HG02571 (cell line): ENCODE results near the gene RAB29.

Experiments
- ATAC-seq: cut with Tn5 transposase; IDR thresholded peaks from one replicate; pipeline ENCODE4 v1.9.1; 2021; ENCODE audit warnings: mild to moderate bottlenecking, moderate library complexity; ENCODE audit not compliant: unreplicated experiment

The RAB29 gene

DNA sequence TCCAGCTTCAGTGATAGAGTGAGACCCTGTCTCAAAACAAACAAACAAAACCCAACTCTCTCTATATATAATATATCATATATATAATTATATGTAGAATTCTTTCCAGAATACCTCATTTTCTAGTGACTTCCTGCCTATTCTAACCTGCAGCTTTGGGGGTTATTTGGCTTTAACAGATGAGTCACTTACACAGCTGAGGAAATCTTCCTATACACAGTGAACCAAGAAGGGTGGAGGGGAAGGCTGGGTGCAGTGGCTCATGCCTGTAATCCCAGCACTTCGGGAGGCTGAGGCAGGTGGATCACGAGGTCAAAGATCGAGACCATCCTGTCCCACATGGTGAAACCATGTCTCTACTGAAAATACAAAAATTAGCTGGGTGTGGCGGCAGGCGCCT, 9.2 kb downstream of the RAB29 start:
- no peak for ATAC-seq

DNA sequence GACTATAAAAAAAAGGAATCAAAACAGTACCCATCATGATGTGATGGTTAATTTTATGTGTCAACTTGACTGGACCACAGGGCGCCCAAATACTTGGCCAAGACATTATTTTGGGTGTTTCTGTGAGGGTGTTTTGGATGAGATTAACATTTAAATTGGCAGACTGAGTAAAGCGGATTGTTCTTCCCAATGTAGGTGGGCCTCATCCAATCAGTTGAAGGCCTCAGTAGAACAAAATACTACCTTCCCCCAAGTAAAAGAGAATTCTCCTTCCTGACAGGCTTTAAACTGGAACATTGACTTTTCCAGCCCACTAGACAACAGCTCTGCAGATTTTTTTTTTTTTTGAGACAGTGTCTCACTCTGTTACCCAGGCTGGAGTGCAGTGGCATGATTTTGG, 10.7 kb downstream of the RAB29 start:
- ATAC-seq, result no peak

DNA sequence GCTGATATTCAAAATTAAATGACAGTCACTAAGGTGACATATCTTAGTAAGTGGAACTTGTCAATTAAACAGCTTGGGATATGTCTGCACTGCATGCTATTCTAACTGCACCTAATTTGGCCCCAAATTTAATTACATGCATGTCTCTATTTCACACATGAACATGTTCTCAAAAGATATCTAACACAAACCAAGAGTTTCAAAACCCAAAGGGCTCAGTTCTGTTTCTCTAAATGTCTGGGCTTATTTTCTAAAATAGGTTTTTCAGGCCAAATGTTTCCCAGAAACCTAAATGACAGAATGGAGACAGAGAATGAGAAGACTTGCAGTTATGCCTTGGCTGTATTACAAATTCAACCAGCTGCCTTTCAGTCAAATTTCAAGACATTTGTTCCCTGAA, 11.3 kb downstream of the RAB29 start:
- no peak for ATAC-seq

DNA sequence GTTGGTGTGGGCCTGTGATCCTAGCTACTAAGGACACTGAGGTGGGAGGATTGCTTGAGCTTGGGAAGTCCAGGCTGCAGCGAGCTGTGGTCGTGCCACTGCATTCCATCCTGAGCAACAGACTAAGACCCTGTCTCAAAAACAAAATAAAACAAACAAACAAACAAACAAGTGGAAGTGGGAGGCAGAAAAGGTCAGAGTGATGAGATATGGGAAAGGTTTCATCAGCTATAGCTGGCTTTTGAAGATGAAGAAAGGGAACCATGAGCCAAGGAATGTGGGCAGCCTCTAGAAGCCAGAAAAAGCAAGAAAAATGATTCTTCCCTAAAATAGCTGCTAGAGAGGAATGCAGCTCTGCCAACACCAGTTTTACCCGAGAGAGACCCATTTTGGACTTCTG, 14.7 kb downstream of the RAB29 start:
- no peak for ATAC-seq

DNA sequence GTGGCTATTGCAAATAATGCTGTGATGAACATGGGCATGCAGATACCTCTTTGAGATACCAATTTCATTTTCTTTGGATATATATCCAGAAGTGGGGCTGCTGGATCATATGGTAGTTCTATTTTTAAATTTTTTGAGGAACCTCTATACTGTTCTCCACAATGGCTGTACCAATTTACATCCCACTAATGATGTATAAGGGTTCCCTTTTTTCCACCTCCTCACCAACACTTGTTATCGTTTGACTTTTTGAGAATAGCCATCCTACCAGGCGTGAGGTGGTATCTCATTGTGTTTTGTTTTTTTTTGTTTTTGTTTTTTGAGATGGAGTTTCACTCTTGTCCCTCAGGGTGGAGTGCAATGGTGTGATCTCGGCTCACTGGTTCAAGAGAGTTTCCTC, 18.7 kb downstream of the RAB29 start:
- ATAC-seq, result no peak

DNA sequence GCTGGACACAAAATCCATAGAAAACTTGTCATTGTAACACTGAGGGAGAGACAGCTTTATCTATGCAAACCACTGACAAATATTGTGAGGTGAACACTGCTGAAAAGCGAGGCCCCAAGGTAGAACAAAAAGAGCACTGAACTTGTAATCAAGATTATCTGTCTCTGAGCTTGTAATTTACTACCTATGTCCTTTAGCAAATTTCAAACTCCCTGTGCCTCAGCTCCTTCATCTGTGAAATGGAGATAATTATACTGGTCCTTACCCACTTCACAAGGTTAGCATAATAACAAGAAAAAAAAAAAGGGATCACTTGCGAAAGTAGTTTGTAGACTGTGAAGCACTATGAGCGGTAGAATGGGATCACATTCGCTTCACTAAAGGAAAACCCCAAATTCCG, 20.4 kb downstream of the RAB29 start:
- no peak for ATAC-seq

DNA sequence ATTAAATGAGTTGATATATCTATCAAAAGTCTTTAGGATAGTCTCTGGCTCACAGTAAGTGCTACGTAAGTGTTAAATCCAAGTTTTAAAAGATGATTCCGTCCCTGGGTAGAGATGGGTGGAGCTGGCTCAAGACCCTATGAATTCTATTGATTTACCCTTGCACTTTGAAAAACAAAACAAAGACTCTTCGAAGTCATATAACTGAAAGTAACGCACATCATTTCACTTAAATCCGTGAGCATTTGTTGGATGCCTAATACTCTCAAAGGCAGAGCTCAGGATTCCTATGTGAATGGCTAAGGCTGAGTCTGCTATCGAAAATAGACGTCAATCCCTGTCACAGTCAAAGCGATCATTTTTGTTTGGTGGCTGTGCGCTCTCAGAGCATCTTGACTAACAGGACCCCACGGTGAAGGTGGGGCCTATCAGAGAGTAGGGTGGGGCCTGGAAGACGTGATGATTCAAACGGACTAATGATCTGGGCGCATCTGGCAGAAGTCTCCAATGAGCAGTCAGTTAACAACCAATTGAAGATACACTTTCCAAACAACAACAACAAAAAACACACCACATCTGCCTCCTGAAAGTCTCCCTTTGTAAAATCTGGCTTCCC, 24.1 kb downstream of the RAB29 start:
- no peak for ATAC-seq

DNA sequence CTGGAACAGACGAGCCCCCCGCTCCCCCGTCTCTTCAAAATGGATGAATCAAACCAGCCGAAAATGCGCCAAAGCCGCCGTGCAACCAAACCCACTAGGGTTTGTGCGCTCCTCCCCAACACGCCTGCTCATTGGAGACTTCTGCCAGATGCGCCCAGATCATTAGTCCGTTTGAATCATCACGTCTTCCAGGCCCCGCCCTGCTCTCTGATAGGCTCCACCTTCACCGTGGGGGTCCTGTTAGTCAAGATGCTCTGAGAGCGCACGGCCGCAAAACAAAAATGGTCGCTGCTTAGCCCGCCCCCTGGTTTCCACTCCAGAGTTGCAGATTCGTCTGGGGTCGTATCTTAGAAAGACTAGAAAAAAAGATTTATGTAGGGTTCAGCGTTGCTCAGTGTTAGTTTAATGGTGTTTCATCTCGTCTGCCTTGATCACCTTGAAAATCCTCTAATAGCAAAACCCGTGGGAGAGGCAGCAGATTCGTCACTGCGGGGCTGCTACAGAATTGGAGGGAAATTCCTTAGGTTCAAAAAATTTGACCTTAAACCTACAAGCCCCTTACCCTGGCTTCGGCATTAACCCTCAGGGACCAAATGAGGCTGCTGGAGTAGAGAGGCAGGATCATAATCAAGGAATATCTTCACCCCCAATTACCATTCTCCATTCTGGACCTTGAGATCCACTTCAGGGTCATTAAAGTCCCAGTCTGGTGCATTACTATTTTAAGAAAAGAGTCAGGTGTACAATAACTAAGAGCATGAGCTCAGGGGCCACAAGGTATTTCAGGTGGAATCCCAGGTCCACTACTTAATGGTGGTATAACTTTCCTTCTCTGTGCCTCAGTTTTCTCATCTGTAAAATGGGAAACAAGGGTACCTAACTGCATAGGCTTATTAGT, 24.9 kb downstream of the RAB29 start, which contains the start of gene NUCKS1:
NUCKS1 (minus strand) TSS at position 45 of the 898 bp plus-strand sequence. CDS start 209 bp downstream, outside the sequence.
- ATAC-seq, result peak; percentile 80

DNA sequence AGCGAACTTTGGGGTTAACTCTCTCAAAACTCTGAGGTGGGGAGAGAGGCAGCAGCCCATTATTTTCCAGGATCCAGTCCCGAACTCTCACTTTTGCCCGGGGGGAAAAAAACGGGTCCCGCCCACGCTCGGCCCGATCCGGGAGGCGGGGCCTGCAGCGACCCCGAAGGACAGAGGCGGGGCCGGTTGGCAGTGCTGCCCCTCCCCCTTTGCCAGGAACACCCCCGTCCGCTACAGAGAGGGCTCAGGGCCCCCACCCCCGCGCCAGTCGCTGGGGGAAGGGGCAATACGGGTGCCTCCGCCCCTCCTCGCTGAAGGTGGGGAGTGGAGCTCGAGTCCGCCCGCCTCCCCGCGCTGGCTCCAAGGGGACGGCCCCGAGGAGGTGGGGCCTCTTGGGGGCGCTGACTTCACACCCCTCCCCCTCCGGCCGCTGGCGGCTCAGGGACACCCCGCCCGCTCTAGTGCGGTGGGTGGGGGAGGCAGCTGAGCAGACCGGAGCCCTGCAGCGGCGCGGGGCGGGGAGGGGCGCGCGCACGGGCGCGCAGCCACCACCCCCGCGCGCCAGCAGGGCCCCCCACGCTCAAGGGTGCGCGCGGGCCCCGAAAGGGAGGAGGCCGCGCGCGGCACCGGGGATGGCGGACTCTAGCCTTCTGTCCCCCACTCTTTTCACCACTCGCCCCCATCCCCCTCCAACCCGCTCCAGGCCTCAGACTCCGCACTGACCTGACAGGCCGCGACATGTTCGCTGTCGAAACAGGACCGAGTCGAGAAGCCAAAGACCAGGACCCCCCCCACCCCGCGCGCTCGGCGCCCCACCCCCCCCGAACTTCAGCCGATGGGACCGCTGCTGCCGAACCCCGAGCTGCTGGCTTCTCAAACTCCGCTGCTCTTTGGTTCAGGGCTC, 25.8 kb downstream of the RAB29 start:
- ATAC-seq, result peak; percentile 68

DNA sequence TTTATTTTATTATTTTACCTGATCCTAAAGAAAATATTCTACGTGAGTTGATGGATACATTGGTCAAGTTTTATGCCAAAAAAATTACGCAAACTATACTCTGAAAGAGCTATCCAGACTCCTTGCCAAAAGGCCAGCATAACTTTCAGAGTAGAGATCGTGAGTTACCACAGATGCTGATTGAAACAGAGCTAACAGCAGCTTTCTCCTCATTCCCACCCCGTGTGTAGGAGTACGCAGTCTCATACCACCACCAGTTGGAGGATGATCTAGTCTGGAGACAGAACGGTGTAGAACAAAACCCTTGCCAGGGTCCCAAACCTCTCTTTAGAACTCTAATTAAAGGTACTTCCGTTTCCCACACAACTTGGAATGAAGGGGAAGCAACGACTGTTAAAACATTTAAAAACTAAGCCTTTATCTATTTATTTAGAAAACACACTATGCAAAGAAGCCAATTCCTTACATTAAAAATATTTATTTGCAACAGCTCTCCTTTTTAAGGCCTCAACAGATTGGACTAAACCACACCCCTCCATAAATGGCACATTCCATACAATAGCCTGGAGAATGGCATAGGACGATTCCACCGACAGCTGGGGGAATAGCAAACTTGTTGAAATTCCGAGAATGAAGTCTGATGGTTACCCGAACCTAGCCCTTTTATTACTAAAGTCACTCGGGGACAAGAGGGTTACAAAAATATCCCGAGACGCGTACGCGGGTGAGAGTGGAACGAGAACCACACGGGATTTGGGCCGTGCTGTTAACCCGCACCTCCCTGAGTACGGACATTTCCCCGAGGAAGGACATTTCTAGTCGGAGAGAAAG, 26.7 kb downstream of the RAB29 start:
- ATAC-seq, result peak; percentile 10

DNA sequence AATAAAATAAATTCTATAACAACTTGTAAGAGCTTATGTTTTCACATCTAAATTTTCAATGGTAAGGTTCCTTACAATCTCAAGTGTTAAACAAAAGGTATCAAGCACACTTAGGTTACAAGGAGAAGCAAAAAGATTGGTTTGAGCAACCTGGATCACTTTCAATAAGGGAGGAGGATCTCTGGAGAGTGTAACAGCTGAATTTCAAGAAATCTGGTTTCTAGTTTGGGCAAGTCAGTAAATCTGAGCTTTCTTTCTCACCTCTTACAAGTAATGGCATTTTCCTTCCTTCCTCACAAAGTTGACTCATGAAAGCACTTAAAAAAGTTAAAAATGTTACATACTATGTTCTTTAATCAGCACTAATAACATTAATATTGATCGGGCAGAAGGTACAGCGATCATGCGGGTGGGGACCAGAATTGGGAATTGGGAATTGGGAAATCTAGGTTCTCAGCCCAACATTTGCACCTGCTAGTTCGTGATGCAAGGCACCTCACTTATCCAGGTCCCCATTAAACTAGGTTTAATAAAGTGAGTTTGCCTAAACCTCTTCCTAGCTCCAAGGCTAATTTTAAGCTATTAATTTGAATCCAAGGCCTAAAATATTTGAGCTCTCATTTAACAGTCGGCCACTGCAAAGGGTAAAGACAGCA, 28.4 kb downstream of the RAB29 start:
- ATAC-seq, result no peak

DNA sequence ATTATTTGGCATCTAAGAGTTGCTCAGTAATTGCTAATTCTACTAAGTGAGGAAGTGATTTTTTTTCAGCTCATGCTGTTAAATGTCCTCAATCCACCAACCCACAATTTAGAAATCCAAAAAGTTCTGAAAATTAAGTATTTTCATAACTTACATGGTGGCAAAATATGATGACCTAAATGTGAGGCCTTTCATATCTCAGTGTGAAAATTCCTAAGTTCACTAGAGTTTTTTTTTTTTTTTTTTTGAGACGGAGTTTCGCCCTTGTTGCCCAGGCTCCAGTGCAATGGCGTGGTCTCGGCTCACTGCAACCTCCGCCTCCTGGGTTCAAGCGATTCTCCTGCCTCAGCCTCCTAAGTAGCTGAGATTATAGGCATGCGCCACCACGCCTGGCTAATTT, 30.9 kb downstream of the RAB29 start:
- no peak for ATAC-seq

DNA sequence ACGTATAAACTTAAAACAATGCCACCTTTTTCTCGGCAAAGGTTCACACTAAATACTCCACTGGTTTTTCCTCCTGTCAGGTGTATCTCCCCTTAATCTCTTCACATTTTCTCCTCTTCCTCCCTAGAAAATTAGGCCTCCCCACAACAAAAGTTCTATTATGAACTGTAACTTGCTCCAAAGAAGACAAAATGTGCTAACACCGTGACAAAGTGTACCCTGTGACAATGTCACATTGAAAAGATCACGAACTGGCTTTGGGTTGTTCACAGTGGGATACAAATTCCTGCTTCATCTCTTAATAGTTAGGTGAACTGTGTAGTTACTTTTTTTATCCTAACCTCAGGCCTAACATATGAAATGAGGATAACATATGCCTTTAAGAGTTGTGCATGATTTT, 31.3 kb downstream of the RAB29 start:
- no peak for ATAC-seq

DNA sequence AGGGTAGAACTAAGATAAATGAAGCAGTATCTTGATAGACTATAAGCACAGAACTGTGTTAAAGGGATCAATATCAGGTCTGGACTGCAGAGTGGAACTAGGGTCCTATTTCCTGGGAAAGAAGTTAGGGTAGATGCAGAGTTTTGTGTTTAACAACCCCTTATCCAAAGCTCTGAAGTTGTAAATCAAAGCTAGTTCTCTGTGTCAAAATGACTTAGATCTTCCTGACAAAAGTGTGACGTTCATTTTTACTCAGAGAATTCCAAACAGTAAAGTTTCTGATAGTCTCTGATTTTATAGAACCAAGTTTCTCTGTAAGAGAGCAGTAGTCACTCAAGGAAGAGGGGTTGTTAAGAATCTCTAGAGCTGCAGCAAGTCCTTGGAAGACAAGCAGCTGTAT, 33.6 kb downstream of the RAB29 start:
- no peak for ATAC-seq

DNA sequence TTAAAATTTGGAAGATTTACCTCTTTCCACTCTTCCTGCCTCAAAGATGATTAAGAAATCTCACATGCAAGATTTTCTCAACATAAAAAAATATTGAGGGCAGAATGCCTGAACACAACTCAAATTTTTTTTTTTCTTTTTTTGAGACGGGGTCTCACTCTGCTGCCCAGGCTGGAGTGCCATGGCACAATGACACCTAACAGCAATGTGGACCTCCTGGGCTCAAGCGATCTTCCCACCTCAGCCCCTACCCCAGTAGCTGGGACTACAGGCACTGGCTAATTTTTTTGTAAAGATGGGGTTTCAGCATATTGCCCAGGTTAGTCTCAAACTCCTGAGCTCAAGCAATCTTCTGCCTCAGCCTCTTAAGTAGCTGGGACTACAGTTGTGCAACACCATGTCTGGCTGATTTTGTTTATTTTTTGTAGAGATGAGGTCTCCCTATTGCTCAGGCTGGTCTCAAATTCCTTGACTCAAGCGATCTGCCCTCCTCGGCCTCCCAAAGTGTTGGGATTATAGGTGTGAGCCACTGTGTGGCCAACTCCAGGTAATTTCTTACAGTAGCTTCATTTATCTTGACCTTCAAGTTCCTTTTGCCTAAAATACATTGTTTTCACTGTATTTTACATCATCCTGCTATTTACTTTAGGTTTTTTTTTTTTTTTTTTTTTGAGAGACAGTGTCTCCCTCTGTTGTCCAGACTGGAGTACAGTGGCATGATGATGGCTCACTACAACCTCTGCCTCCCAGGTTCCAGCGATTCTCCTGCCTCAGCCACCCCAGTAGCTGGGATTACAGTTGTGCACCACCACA, 35.7 kb downstream of the RAB29 start:
- no peak for ATAC-seq

DNA sequence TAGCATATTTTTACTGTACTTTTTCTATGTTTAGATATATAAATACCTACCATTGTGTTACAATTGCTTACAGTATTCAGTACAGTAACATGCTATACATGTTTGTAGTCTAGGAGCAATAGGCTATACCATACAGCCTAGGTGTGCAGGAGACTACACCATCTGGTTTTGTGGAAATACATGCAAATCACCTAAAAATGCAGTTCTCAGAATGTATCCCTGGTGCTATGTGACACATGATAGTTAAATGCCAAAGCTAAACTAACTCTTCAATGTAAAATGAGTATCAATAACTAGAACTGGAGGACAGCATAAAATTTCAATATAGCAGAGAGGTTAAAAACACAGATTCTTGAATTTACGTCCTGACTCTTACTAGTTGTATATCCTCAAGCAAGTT, 40.1 kb downstream of the RAB29 start:
- ATAC-seq, result no peak

DNA sequence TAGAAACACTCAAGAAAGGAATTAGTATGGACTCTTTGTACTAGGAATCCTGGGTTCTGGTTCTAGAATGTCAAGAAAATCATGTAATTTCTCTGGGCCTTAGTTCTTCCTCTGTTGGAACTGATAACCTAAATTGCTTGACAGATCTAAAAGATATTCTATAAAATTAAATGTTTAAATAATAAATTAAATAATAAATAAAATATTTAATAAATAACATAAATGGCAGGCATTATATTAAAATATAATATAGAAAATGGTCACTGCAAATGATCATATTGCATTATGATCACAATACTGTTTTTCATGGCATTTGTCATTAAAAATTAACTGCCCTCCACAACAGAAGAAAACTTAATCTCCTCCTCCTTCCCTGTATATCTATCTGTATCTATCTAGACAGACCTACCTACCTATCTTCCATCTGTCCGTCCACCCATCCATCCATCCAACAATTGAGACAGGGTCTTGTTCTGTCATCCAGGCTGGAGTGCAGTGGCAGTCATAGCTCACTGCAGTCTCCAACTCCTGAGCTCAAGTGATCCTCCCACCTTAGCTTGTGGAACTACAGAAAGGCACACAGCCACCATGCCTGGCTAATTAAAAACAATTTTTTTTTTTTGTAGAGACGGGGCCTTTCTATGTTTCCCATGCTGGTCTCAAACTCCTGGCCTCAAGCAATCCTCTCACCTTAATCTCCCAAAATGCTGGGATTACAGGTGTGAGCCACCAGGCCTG, 41.7 kb downstream of the RAB29 start:
- ATAC-seq, result no peak

DNA sequence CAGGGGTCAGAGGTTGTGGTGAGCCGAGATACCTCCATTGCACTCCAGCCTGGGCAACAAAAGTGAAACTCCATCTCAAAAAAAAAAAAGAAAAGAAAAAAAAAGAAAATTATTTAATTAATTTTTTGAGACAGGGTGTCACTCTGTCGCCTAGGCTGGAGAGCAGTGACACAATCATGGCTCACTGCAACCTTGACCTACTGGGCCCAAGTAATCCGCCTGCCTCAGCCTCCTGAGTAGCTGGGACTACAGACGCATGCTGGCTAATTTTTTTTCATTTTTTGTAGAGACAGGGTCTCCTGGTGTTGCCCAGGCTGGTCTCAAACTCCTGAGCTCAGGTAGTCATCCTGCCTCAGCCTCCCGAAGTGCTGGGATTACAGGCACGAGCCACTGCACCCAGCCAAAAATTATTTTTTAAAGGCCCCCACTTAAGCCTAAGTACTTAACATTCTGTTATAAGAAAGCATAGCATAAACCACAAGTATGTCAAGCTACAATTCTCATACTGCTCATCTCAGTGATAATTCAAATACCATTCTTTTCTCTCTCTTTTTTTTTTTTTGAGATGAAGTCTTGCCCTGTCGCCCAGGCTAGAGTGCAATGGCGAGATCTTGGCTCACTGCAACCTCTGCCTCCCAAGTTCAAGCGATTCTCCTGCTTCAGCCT, 45.2 kb downstream of the RAB29 start:
- ATAC-seq, result no peak
